ENCODE data around the gene ZNF236. TPM values are rescaled to one million over a fixed set of nuclear protein-coding genes. Genes with fewer than 3 reads are reported as not detected.

ZNF236 gene
- total RNA-seq, 1 experiment from 2014 or later, result 24.8 TPM

- intact Hi-C loops (cut with micrococcal nuclease; ENCODE audit: unreplicated experiment), result no loop called here
- POLR2A ChIA-PET (ENCODE audit: low non-redundant PET), result no interaction called here
- no peaks in the 10 kb centered on the region for H3K36me3 ChIP-seq (ENCODE audit: insufficient read depth, low read length, poor library complexity, severe bottlenecking)
- no peaks in the 10 kb centered on the region for H3K9me3 ChIP-seq (ENCODE audit: low read depth, low read length, poor library complexity, severe bottlenecking)
- no peak overlapping the region for H3K27ac ChIP-seq (ENCODE audit: low read depth, low read length, poor library complexity, severe bottlenecking)
- no peak for TF ChIP-seq CTCF (conservative IDR thresholded peaks at IDR 0.05; ENCODE audit: low read depth, low read length)
- no peak for TF ChIP-seq EZH2 (IDR thresholded peaks at IDR 0.05; ENCODE audit: borderline replicate concordance, low read depth, low read length, poor library complexity, severe bottlenecking)
- no TSS peak for BruUV-seq (replicated peaks)
- DNase-seq (ENCODE audit: low spot score), result no peak
- H3K4me1 ChIP-seq (ENCODE audit: insufficient read depth, low read length, poor library complexity, severe bottlenecking), result no peaks in the 10 kb centered on the region
- H3K4me3 ChIP-seq (ENCODE audit: low read depth, low read length, poor library complexity, severe bottlenecking), result no peak overlapping the region
- CTCF ChIA-PET, result no interaction called here
- peaks cover 45% of the 10 kb centered on the region for H3K27me3 ChIP-seq (replicated peaks; ENCODE audit: insufficient read depth, low read depth, low read length, poor library complexity)
Observed at GRCh38 chr18:77005651-77006195, 183.4 kb downstream of the ZNF236 start.

- no peaks in the 10 kb centered on the region for H3K36me3 ChIP-seq (ENCODE audit: insufficient read depth, low read length, poor library complexity, severe bottlenecking)
- POLR2A ChIA-PET (ENCODE audit: low non-redundant PET), result interaction anchor here (0.7 kb wide), 1 partner anchor 99 kb away, joined by 6 read pairs; no protein-coding TSS in a partner anchor
- H3K9me3 ChIP-seq (ENCODE audit: low read depth, low read length, poor library complexity, severe bottlenecking), result no peaks in the 10 kb centered on the region
- intact Hi-C loops (cut with micrococcal nuclease; ENCODE audit: unreplicated experiment), result no loop called here
- DNase-seq (ENCODE audit: low spot score), result no peak
- H3K4me1 ChIP-seq (ENCODE audit: insufficient read depth, low read length, poor library complexity, severe bottlenecking), result no peaks in the 10 kb centered on the region
- no peak overlapping the region for H3K27ac ChIP-seq (ENCODE audit: low read depth, low read length, poor library complexity, severe bottlenecking)
- BruUV-seq (replicated peaks), result no TSS peak
- CTCF ChIA-PET, result no interaction called here
- H3K27me3 ChIP-seq (replicated peaks; ENCODE audit: insufficient read depth, low read depth, low read length, poor library complexity), result peaks cover 49% of the 10 kb centered on the region
- no peak overlapping the region for H3K4me3 ChIP-seq (ENCODE audit: low read depth, low read length, poor library complexity, severe bottlenecking)
- TF ChIP-seq CTCF (conservative IDR thresholded peaks at IDR 0.05; ENCODE audit: low read depth, low read length), result no peak
- TF ChIP-seq EZH2 (IDR thresholded peaks at IDR 0.05; ENCODE audit: borderline replicate concordance, low read depth, low read length, poor library complexity, severe bottlenecking), result no peak
Observed at GRCh38 chr18:77006305-77007175, 184.2 kb downstream of the ZNF236 start.

- no peak for DNase-seq (ENCODE audit: low spot score)
- intact Hi-C loops (cut with micrococcal nuclease; ENCODE audit: unreplicated experiment), result no loop called here
- POLR2A ChIA-PET (ENCODE audit: low non-redundant PET), result interaction anchor here (0.7 kb wide), 1 partner anchor 100 kb away, joined by 6 read pairs; no protein-coding TSS in a partner anchor
- Histone ChIP-seq H3K27ac (ENCODE audit: low read depth, low read length, poor library complexity, severe bottlenecking) (no peak overlapping the region), H3K27me3 (replicated peaks; ENCODE audit: insufficient read depth, low read depth, low read length, poor library complexity) (peaks cover 56% of the 10 kb centered on the region), H3K4me1 (ENCODE audit: insufficient read depth, low read length, poor library complexity, severe bottlenecking) (no peaks in the 10 kb centered on the region), H3K36me3 (ENCODE audit: insufficient read depth, low read length, poor library complexity, severe bottlenecking) (no peaks in the 10 kb centered on the region), H3K9me3 (ENCODE audit: low read depth, low read length, poor library complexity, severe bottlenecking) (no peaks in the 10 kb centered on the region), H3K4me3 (ENCODE audit: low read depth, low read length, poor library complexity, severe bottlenecking) (no peak overlapping the region)
- CTCF ChIA-PET, result no interaction called here
- TF ChIP-seq EZH2 (IDR thresholded peaks at IDR 0.05; ENCODE audit: borderline replicate concordance, low read depth, low read length, poor library complexity, severe bottlenecking), result no peak
- TF ChIP-seq CTCF (conservative IDR thresholded peaks at IDR 0.05; ENCODE audit: low read depth, low read length), result no peak
- no TSS peak for BruUV-seq (replicated peaks)
Observed at GRCh38 chr18:77007251-77007650, 184.9 kb downstream of the ZNF236 start.

Measured in A673 (cell line).